Stimulated activated CD8-positive, alpha-beta memory T cell treated with anti-CD3 and anti-CD28 coated beads, Interleukin-2, amount 100 ng/mL, for 1 hour (primary cell): ENCODE data around the gene ARID4A.
"Not testable (repeated sequence)": the region's sequence is repeated elsewhere in the genome, so short reads cannot be mapped to it uniquely, and the experiment has no call there.

ENCODE experiments used
- DNase-seq, 2 donors: peaks; one replicate each; pipeline ENCODE4 v3.0.0-alpha.2; 2020; ENCODE audit warnings: low read depth in 2 of 2

ARID4A gene

DNA sequence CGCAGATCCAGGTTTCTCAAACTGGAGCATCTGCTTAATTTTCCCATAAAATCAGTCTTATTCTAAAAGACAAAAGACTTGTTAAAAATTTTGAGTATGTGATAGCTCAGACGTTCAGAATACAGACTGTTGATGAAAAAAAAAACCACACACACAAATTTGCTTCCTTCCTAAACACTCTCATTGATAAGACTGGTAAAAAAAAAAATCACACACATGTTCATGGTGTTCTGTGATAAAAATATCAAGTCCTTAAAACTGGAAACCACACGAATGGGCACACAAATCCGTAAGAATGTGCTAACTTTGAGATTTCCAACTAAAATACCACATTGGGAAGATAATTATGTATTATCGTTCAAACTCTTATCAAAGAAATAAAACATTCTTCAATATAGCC lies 6.7 kb upstream of the ARID4A start:
- DNase-seq = no peak

DNA sequence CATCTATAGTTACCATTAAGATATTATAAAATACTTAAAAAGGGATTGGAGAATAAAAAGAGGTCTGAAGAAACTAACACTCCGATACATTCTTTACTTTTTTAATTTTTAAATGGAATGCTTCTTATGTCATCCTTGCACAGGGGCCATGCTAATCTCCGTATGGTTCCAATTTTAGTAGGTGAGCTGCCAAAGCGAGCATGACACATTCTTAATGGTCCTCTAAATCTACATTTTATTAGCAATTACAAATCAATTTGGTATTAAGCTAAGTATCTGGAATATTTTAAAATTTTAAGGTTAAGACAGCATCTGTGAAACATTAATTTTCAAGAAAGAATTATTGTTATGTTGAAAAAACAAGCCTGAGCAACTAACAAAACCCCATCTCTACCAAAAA lies 6.2 kb upstream of the ARID4A start:
- no peak for DNase-seq

DNA sequence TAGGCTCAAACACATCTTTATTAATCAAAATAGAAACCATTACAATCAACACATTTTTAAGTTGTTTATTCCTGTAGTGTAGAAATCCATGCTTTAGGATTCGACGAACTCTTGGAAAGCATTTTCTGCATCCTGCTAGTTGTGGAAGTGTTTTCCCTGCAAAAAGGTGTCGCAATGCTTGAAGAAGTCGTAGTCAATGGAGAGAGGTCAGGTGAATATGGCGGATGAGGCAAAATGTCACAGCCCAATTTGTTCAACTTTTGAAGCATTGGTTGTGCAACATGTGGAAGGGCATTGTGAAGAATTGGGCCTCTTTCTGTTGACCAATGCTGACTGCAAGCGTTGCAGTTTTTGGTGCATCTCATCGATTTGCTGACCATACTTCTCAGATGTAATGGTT lies 4.2 kb upstream of the ARID4A start:
- no peak for DNase-seq

DNA sequence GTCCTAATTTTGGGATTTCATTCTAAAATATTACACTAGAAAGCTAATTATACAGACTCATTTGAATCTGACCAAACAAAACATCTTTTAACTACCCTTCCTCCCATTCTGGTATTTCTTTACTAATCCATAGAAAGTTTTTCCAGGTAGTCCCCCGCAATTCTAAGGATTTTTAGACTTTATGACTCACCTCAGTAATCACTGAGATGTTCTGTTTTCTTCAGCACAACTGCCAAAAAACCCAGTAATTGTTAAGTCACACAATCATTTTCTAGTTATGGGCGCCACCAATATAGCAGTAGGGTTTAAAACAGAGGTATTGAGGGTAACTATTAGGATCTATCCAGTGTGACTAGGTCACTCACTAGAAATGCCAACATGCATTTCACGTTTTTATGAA lies 1.6 kb upstream of the ARID4A start:
- no peak for DNase-seq

DNA sequence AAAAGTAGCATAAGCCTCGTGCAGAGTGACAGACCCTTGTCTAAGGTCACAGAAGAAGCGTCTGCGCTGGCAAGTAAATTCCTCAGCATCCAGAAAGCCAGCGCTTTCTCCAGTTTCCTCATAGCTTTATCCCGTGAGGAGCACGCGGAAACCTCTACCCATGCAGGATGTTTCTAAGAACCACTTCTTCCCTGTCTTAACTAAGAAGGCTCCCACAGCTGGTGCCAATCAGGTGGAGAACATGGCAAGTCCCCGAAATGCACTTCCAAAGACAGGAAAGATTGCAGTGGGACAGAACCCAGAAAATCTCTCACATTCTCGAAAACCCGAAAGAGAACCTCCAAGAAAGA lies 968 bp upstream of the ARID4A start:
- DNase-seq = no peak

DNA sequence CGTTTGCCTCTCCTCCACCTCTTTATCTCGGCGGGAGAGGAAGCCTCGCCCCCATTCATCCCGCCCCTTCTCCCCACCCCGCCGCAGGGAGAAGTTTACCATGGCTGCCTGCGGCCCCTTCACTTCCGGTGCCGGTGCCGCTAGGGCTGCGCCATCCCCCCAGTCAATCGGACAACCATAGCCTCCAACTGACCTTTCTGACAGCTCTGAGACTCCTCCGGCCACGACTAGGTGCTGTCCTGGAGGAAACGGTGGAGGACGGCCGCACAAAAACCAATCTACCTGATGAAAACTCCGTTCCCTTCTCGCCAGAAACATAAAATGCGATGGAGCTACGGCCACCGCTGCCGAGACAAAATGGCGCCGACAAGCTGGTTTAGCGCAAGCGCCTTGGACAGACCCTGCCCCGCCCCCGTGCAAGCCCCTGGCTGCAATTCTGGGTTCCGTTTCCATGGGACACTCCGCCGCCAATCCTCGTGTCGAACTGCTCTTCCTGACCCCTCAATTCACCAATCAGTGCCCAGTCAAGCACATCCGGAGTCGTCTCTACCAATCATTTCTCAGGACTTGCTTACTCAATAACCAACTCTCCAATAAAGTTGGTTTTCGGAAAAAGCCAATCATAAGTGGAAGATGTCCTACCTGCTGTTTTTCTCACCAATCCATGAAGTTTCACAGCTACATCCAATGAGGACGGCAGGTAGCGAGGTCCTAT lies 436 bp upstream of the ARID4A start:
- peak; percentile 94 to 98 for DNase-seq

DNA sequence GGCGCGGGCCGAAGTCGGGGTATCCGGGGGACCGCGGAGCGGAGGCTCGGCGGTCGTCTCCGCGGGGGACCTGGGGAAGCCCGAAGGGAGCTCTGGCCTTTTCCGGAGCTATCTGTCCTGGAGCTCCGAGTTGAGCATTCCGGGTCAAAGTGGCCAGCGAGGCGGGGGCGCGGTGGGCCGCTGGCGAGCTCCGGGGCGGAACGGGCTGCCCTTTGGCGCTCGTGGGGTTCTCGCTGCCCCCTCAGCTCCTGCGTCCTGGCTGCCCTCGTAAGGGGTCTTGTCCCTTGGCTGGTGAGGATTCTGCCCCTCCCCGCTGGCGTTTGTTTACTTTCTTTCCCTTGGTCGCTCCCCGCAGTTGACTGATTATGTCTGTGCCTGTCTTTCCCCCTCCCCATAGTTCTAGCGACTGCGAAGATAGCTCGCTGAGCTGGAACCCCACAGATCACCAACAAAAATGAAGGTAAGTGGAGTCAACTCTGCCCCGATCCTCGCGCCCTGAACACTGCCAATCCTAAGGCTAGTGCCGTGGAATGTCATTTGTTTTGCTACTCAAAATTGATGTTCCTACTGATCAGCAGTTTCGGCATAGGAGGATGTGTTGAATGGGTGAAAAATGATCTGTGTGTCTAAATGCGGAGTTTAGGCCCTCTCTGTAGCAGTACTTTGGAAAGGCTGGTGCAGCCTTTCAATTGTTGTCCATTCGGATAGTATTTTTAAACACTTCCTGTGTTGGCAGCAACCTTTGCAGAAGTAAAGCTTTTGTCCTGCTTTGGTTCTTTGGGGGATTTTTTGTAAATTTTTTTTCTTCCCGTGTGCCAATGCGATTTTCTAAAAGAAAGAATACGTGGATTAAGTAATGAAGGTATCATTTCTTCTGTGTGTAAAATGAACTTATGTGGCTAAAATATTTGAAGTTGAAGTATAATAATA lies 1.3 kb downstream of the ARID4A start:
- no peak for DNase-seq

DNA sequence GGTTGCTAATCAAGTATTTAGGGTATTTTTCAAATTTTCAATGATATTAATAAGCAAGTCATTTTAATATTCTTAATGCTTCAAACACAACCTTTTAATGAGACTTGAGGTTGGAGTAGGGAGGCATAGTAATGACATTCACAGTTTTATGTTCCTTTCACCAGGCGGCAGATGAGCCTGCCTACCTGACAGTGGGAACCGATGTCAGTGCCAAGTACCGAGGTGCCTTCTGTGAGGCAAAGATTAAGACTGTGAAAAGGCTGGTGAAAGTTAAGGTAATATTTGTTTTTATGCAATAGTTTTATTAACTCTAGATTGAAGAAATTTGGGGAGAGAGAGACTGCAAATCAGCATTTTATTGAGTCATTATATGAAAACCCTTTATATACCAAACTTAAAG lies 3.1 kb downstream of the ARID4A start:
- no peak for DNase-seq

DNA sequence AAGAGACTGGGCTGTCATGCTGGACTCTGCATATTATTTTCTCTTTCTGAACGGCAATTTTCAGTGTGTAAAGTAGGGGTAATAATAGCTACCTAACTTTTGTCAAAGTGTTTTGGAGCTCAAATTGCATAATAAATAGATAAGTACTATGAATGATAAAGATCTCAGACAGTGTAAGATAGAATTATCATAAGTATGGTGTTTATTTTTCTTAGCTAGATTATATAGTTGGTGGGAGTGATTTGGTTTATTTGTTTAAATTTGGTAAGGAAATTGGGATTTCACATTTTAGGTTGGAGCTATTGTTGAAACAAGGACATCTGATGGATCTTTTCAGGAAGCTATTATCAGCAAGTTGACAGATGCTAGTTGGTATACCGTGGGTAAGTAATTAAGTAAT lies 7.4 kb downstream of the ARID4A start:
- DNase-seq = no peak

DNA sequence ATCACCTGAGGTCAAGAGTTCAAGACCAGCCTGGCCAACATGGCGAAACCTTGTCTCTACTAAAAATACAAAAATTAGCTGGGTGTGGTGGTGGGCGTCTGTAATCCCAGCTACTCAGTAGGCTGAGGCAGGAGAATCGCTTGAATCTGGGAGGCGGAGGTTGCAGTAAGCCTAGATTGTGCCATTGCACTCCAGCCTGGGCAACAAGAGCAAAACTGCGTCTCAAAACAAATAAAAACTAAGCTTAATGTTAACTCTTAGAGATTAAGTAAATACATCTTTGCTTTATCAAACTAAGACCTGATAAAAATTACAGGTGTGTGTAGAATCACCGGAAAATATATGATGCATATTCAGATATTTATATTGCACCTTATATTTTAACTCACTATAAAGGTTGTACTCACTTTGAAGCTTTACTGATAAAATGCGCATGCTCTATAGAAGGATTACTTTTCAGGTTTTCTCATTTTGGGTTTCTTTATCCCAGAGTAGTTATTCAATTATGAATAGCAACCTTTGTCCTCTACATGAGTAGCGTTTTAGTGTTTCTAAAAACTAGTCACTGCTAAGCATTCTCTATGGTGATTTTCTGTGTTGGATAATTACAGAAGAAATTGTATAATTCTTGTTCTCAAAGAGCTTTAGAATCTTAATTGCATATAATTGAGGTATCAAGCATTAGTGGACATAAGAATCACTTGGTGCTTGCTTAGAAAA lies 9.4 kb downstream of the ARID4A start:
- DNase-seq = no peak

DNA sequence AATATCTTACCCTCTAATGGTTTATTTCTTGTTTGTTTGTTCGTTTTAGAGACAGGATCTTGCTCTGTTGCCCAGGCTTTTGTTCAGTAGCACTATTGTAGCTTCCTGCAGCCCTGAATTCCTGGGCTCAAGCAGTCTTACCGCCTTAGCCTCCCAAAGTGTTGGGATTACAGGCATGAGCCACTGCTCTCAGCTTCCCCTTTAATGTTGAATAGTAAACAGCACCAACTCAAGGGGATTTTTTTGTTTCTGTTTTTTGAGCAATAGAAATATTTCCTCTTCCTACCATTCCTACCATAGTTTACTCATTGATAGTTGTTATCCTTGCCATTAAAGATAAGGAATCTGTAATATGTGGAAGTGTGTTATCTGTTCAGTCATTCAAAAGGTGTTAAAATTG lies 10.7 kb downstream of the ARID4A start:
- DNase-seq = no peak

DNA sequence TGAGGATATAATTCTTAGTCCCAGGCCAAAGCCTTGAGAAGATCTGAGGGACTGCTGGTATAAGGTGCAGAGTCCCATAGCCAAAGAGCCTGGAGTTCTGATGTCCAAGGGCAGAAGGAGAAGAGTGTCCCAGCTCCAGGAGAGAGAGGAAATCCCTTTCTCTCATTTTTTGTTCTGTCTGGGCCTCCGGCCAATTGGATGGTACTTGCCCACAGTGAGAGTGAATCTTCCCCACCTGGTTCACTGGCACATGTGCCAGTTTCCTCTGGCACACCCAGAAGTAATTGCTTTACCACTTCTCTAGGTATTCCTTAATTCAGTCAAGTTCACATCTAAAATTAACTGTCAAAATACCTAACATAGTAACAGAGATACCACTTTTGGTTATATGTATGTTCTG lies 15.3 kb downstream of the ARID4A start:
- no peak for DNase-seq

DNA sequence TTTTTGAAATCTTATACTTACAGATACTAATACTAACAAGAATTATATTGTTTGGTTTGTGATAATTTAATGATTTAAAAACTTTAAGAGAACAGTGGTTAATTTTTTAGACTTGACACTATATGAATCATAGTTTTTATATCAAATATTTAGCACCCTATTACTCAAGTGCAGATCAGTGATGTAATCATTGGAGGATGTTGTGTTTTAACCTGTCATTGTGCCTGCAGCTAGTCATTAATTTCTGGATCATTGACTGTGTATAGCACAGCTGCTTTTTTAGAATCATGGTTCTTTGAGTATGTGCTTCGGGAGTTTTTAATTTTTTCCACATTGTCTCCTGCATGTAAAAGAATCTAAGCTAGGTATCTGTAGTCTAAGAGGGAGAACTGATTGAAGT lies 17.3 kb downstream of the ARID4A start:
- DNase-seq = no peak

DNA sequence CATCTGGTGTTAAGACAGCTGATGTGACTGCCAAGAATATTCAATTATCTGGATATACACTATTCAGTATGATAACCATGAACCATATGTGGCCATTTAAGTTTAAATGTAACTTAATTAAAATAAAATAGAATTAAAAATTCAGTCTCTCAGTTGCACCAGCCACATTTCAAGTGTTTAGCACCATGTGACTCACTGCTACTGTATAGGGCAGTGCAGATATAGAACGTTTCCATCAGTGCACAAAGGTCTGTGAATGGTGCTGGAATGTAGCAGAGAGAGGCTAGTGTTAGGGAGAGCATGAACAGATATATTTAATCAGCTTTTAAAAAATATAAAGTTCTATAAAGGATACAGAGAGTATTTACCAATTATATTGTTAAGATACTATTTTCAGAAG lies 28.7 kb downstream of the ARID4A start:
- no peak for DNase-seq

DNA sequence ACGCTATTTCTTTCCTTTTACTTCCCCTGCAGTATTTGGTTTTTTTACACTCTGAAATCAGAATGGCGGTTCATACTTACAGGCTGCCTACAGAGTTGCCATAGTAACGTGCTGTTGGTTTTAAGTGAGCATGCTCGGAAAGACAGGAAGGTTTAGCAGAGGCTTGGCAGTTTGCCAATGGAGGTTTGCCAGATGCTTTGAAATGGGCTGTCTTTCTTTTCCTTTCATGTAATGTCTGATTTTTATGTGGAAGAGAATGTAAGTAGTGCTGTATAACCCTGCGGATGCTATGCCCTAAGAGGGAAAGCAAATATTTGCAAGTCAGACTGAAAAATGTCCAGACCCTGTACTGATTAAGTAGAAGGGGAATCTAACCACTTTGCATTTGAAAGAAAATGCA lies 32.8 kb downstream of the ARID4A start:
- peak; percentile 64 to 80 for DNase-seq

DNA sequence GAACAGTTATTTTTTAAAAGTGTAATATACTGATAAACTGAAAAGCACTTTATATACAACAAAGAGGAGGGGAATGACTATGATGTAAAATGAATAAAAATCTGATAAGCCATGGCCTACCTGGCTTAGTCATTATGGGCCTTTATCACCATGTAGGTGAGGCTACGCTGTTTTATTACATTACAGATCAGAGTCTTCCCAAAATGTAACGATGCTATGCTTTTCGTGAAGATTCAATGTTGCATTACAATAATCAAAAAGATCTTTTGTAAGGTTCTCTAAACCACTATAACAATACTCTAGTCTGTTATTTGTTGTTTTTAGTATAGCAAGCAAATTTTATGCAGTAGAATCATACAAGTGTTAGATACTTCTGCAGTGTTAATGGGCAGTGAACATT lies 34.2 kb downstream of the ARID4A start:
- no peak for DNase-seq

DNA sequence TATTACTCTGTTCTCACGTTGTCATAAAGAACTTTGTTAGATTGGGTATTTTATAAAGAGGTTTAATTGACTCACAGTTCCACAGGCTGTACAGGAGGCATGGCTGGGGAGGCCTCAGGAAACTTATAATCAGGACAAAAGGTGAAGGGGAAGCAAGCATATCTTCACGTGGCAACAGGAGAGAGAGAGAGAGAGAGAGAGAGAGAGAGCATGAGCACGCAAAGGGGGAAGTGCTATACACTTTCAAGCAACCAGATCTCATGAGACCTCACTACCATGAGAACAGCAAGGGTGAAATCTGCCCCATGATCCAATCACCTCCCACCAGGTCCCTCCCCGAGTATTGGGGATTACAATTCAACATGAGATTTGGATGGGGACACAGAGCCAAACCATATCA lies 41.3 kb downstream of the ARID4A start:
- DNase-seq = not testable (repeated sequence)

DNA sequence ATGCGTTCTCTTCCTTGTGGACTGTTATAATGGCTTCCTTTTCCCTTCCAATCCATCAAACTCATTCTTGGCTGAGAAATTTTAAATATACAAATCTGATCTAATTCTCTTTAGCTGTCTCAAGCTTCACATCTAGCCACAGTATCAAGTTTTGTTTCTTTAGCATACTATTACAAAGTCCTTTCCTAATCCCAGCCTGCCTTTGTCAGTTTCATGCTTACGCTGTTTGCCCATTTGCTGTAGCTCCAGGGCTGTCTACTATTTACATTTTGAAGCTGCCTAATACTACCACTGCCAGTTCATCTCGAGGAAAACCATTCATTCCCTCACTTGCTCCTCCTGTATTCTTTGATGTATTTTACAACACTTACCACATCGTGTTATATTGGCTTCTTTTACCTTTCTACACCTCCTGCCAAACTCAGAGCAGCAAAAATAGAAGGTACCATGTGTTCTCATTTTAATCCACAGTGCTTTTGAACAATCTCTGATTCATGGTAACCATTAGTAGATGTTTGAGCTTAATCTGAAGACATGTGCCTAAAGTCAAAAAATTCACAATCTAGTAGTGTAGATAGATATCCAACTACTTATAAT lies 42.9 kb downstream of the ARID4A start:
- no peak for DNase-seq

DNA sequence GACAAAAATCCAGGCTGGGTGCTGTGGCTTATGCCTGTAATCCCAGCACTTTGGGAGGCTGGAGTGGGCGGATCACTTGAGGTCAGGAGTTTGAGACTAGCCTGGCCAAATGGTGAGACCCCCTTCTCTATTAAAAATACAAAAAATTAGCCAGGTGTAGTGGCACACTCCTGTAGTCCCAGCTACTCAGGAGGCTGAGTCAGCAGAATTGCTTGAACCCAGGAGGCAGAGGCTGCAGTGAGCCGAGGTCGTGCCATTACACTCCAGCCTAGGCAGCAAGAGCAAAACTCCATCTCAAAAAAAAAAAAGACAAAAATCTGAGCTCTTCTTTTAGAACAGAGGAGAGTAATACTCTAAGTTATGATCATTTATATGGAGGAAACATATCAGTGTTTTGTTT lies 45.2 kb downstream of the ARID4A start:
- DNase-seq = not testable (repeated sequence)

DNA sequence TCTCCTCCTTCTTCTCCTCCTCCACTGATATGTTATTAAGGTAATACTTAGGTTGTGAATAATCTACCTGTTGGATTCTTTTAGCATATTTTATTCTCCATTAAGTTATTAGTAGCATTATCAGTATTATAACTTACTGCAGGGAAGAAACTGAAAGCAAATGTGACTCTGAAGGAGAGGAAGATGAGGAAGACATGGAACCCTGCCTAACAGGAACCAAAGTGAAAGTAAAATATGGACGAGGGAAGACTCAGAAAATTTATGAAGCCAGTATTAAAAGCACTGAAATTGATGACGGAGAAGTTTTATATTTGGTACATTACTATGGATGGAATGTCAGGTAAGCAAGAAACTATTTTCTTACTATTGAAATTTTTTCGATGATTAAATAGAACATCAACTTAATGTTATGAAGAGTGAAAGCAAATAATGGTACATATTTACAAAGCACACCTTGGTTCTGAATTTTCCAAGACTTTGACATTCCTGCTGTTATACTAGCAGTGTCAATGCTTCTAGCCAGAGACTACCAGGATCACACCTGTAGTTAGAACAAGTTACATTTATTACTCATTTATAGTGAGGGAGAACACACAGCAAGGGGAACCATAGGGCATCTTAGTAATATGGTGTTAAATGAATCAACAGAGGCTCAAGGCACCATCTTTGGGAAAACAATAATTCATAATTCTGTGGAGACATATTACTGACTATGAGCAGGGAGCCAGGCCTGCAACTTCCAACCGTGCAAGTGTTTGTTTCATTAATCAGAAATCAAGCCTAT lies 55.4 kb downstream of the ARID4A start:
- no peak for DNase-seq

DNA sequence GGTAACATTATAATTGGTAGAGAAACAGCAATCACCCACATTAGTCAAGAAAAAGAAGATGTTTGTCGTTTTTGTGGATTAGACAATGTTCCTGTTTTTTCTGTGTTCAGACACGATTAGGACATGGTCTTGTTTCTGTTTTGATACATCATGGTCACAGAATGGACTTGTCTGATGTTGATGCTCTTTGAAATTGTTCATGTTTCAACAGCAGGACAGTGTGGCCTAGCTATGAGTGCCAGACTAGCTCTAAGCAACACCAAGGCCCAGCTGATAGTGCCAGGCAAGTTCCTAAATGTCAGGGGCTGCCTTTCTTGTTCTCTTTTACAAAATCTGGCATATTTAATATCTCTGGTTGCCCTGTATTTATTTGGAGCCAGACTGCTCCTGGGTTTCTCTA lies 56.5 kb downstream of the ARID4A start:
- no peak for DNase-seq

DNA sequence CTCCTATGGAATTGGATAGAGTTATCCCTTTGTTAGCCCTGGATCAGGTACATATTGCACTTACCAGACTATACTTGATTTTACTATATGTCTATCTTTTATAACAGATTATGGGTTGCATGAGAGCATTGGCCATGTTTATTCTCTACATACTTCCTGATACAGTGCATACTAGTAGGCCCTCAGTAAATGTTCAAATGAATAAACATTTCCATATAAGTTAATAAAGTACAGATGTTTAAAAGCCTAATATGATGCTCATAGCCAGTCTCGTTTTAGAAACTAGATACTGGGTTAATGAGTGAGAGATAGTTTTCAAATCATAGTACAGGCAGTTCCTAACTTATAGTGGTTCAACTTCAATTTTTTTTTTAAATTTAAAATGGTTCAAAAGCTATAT lies 57.9 kb downstream of the ARID4A start:
- no peak for DNase-seq
